Measurements from ENCODE around the gene SLC12A5.

The SLC12A5 gene

DNA sequence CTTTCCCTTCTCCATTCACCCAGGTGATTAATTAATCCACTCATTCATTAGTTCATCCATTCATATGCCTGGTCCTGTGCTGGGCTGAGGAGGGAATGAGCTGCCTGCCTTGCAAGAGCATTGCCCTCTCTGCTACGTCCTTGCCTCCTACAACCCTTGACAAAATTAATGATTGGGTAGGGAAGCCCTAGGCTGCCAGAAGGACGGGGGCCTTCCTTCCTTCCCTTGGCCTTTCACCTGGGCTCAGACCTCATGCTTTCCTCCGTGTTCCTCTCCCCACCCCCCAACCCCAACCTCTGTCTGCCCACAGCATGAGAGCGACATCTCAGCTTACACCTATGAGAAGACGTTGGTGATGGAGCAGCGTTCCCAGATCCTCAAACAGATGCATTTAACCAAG, 25.6 kb downstream of the SLC12A5 start:
- DNase-seq (ENCODE audit: low spot score): no peak

GRCh38 chr20:46055269-46055668, 26.3 kb downstream of the SLC12A5 start:
- no peak for DNase-seq (ENCODE audit: low spot score)

- peak; percentile 64 for DNase-seq (ENCODE audit: low spot score)
Observed at GRCh38 chr20:46056027-46056833, 27.2 kb downstream of the SLC12A5 start.

DNA sequence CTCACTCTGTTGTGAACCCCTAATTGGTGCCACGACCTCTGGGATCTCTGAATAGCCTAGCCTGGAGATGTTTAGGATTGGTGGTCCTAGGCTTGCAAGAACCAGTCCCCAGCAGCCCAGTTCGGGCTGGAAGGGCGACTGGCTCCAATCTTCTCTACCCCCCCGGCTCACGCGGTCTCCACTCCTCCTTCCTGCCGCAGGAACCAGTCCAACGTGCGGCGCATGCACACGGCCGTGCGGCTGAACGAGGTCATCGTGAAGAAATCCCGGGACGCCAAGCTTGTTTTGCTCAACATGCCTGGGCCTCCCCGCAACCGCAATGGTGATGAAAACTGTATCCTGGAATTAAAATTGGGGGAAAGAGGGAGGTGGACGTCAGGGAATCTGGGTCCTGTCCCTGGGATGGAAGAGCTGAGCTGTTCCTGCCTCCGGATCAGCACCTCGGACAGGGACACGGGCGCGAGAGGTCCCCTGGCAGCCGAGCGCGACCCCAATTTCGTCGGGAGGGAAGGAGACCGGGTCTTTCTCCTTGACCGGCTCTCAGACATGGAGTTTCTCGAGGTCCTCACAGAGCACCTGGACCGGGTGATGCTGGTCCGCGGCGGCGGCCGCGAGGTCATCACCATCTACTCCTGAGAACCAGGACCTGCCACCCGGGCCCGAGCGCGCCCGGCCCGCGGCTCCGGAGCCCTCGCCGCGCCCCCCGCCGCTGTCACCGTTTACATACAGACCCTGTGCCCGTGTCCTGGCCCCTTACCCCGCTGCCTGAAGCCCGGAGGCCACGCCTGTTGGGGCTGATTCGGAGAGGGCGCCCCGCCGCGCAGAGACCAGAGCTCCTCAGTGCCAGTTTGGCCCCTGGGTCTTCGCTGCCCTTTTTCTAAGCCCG, 28.2 kb downstream of the SLC12A5 start:
- DNase-seq (ENCODE audit: low spot score): no peak

DNA sequence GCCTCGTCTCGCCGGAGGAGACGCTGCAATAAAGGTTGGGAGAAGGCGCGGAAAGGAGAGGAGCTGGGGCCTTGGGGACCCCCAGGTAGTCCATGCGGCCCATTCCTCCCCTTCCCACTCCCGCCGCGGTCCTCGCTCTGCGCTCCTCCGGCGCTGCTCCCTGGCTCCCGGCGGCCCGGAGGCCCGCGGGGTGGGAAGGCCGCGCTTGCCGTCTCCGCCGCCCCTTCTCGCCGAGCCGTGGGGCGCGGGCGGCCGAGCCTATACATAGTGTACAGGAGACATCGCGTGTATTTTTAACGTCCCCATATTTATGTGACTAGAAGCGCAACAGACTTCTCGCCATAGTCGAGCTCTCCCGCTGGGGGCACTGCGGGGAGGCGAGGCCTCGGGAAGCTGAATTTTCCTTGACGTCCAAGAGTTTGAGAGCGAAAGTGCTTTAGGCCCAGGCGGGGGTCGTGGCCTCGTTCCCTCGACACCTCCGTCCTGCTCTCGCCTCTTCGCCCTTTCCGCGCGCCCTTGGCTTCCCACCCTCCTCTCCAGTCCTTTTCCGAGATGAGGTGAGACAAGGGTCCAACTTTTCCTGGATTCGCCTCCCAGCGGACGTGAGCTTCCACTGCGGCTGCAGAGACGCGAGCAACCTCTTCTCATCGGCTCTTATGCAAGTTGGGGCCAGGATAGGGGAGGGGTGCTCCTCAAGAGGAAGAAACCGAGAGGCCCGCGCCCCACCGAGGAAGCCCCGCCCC, 29.0 kb downstream of the SLC12A5 start:
- DNase-seq (ENCODE audit: low spot score): peak; percentile 53

GRCh38 chr20:46058599-46059281, 29.7 kb downstream of the SLC12A5 start:
- DNase-seq (ENCODE audit: low spot score): no peak

DNA sequence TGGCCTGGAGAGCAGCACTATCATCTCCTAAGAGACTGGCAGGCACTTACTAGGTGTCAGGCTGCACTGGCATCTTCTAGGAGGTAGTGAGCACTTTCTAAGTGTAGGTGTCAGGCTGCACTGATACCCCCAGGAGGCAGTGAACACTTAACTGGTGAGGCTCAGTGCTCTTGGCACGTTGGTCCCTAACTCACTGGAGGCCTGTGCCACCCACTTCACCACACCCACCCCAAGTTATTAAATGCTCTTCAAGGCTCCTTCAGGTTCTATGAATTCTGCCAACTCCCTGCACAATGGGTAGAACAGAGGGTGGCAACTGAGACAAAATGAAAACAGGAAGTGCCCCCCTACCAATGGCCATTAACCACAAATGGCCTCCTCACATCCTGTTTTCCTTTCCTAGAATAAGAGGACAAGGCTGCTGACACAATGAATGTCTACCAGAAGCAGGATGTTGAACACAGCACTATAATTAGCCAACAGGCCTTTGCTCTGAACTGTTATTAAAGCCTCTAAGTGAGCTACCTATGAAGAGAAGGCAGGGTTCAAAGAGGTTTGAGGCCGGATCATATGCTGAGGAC, 31.4 kb downstream of the SLC12A5 start:
- DNase-seq (ENCODE audit: low spot score): no peak

- DNase-seq (ENCODE audit: low spot score): no peak
Observed at GRCh38 chr20:46060975-46061374, 32.0 kb downstream of the SLC12A5 start.

DNA sequence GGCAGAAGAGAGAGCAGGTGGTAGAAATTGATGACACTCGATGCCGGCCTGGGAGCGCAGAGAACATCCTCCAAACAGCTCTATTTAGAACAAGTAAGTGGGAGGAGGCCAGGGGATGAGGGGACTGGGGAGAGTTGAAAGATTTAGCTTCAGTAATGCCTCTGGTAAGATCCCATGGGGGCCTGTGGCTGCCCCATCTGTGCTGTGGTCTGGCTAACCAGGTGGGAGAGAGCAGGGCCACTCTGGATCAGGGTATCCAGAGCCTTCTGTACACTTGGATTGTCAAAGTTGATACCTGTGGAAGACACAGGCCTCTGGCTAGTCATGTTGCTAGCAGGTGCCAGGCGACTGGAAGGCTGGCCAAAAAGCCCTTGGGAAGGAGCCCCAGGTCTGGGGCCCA, 33.1 kb downstream of the SLC12A5 start:
- DNase-seq (ENCODE audit: low spot score): no peak

GRCh38 chr20:46062621-46063020, 33.6 kb downstream of the SLC12A5 start:
- no peak for DNase-seq (ENCODE audit: low spot score)

GRCh38 chr20:46063151-46063550, 34.1 kb downstream of the SLC12A5 start:
- DNase-seq (ENCODE audit: low spot score): no peak

GRCh38 chr20:46063652-46064054, 34.6 kb downstream of the SLC12A5 start:
- DNase-seq (ENCODE audit: low spot score): no peak

DNA sequence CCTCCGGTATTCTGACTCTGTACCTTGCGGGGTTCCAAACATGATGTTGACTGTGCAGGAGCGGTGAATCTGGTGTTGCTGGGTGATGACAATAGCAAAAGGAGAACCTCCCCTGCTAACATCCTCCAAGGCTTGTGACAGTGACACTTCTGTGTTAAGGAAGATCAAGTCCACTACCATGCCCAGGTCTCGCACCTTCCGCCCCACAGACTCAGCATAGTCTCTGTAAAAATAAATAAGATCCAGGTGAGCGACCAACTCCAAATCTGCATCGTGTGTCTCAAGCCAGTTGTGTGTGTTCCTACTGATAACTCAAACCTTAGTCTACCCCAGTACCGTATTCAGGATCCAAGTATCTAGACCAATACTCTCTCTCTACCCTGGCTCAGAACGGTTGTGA, 36.0 kb downstream of the SLC12A5 start:
- DNase-seq (ENCODE audit: low spot score): no peak

- DNase-seq (ENCODE audit: low spot score): no peak
Observed at GRCh38 chr20:46065691-46066090, 36.7 kb downstream of the SLC12A5 start.

GRCh38 chr20:46070215-46070900, 41.3 kb downstream of the SLC12A5 start:
- DNase-seq (ENCODE audit: low spot score): no peak

- DNase-seq (ENCODE audit: low spot score): no peak
Observed at GRCh38 chr20:46071573-46071972, 42.6 kb downstream of the SLC12A5 start.

DNA sequence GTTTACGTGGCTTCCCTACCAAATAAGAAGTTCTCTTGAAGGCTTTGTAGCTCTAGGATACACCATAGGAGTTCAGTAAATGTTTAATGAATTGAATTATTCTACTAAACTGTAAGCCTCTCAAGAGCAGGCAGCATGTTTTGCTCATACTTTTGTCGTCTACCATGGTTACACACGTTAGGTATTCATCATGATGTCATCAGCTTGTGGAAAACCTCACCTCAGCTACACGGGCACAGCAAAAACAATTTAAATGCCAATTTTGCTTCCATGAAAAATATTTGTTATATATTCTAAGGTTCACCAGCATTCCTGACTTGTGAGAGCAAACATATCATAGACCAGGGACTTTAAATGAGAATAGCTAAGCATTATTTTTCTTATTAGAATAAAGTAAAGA, 44.0 kb downstream of the SLC12A5 start:
- DNase-seq (ENCODE audit: low spot score): no peak

- DNase-seq (ENCODE audit: low spot score): no peak
Observed at GRCh38 chr20:46073443-46073842, 44.4 kb downstream of the SLC12A5 start.

DNA sequence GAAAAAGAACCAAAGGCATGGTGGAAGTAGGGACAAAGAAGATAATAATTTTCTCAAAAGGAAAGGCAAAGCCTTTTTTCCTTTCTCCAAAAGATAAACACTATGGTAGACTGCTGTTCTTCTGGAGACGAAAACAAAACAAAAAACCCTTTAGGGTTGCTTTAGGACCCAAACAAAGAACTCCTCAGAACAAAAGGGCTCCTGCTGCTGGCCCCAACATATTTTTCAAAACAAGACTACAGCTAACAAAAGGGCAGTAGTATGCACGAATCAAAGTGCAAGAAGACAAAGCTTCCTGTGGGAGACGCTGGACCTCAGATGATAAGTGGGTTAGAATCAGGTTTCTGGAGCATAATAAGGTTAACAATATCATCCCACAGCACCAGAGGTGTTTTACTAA, 45.0 kb downstream of the SLC12A5 start:
- no peak for DNase-seq (ENCODE audit: low spot score)

DNA sequence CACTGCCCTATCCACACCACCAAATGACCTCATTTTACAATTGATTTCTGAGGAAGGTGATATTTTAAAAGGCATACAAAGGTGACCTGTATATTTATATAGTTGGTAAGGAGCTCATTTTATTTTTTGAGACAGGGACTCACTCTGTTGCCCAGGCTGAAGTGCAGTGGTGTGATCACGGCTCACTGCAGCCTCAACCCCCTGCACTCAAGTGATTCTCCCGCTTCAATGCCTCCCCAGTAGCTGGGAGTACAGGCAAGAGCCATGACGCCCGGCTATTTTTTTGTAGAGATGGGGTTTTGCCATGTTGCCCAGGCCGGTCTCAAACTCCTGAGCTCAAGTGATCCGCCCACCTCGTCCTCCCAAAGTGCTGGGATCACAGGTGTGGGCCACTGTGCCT, 47.8 kb downstream of the SLC12A5 start:
- no peak for DNase-seq (ENCODE audit: low spot score)
